ENCODE measurements around the gene GFI1. TPM values are rescaled to one million over a fixed set of nuclear protein-coding genes. Genes with fewer than 3 reads are reported as not detected.

Gene GFI1
- total and polyA plus RNA-seq, 2 experiments from 2014 or later = 0.21 TPM; not detected in 1

GRCh38 chr1:92447976-92448375 lies 38.7 kb downstream of the GFI1 start:
- Histone ChIP-seq H3K36me3 (ENCODE audit: insufficient read depth) (no peaks in the 10 kb centered on the region; the same call in 1 of the 2 replicates), H3K4me1 (ENCODE audit: insufficient read depth) (peaks cover 3% of the 10 kb centered on the region; the same call in 1 of the 2 replicates), H3K4me2 (no peak overlapping the region), H3K27ac (ENCODE audit: low read depth) (no peak overlapping the region), H2AFZ (no peak overlapping the region), H3K79me2 (replicated peaks; ENCODE audit: insufficient read depth) (no peaks in the 10 kb centered on the region), H4K20me1 (replicated peaks; ENCODE audit: insufficient read depth) (no peaks in the 10 kb centered on the region), H3F3A (replicated peaks; ENCODE audit: low read depth) (no peaks in the 10 kb centered on the region), H3K9me2 (ENCODE audit: insufficient read depth) (no peaks in the 10 kb centered on the region), H3K27me3 (ENCODE audit: insufficient read depth) (no peaks in the 10 kb centered on the region), H3K4me3 (no peak overlapping the region)
- Mint-ChIP-seq H3K27me3 (ENCODE audit: insufficient read depth, low read depth, poor library complexity) (no peaks in the 10 kb centered on the region), H3K27ac (no peak overlapping the region), H3K9me3 (no peaks in the 10 kb centered on the region), H3K4me1 (peaks cover 14% of the 10 kb centered on the region), H3K36me3 (ENCODE audit: low read depth) (no peaks in the 10 kb centered on the region), H3K4me3 (no peak overlapping the region)
- ATAC-seq (no peak), DNase-seq (ENCODE audit: low spot score) (no peak)
- TF ChIP-seq ZNF114 (CRISPR knock-in tag; IDR thresholded peaks at IDR 0.05) (no peak), STAT1 (IDR thresholded peaks at IDR 0.05; ENCODE audit: unreplicated experiment) (no peak), ETS1 (IDR thresholded peaks at IDR 0.05) (no peak), EZH2phosphoT487 (IDR thresholded peaks at IDR 0.05; ENCODE audit: unreplicated experiment) (no peak), EZH2 (IDR thresholded peaks at IDR 0.05; ENCODE audit: low read depth, unreplicated experiment) (no peak), REST (IDR thresholded peaks at IDR 0.05; ENCODE audit: unreplicated experiment) (no peak), ZNF462 (CRISPR knock-in tag; IDR thresholded peaks at IDR 0.05) (no peak), NANOG (IDR thresholded peaks at IDR 0.05; ENCODE audit: borderline replicate concordance) (no peak), ZNF331 (CRISPR knock-in tag; IDR thresholded peaks at IDR 0.05; ENCODE audit: low read depth) (no peak), POLR2AphosphoS5 (IDR thresholded peaks at IDR 0.05; ENCODE audit: low read depth) (no peak)
